Ureter (tissue), 1 donor: ENCODE results near the gene CNIH4. TPM values are rescaled to one million over a fixed set of nuclear protein-coding genes. Genes with fewer than 3 reads are reported as not detected.
"Not testable (repeated sequence)": the region's sequence is repeated elsewhere in the genome, so short reads cannot be mapped to it uniquely, and the experiment has no call there.

Source experiments
- DNase-seq: peaks from one replicate; pipeline ENCODE4 v3.0.0-alpha.2; 2020; ENCODE audit warnings: low spot score
- total RNA-seq: library from RNA; stranded (reverse); gene quantifications from one replicate; pipeline ENCODE4 v1.2.4, GENCODE V29; 2023
- donor health status: DM: yes; HTN: yes; CAD: no.

The CNIH4 gene
- 53.8 TPM for total RNA-seq

DNA sequence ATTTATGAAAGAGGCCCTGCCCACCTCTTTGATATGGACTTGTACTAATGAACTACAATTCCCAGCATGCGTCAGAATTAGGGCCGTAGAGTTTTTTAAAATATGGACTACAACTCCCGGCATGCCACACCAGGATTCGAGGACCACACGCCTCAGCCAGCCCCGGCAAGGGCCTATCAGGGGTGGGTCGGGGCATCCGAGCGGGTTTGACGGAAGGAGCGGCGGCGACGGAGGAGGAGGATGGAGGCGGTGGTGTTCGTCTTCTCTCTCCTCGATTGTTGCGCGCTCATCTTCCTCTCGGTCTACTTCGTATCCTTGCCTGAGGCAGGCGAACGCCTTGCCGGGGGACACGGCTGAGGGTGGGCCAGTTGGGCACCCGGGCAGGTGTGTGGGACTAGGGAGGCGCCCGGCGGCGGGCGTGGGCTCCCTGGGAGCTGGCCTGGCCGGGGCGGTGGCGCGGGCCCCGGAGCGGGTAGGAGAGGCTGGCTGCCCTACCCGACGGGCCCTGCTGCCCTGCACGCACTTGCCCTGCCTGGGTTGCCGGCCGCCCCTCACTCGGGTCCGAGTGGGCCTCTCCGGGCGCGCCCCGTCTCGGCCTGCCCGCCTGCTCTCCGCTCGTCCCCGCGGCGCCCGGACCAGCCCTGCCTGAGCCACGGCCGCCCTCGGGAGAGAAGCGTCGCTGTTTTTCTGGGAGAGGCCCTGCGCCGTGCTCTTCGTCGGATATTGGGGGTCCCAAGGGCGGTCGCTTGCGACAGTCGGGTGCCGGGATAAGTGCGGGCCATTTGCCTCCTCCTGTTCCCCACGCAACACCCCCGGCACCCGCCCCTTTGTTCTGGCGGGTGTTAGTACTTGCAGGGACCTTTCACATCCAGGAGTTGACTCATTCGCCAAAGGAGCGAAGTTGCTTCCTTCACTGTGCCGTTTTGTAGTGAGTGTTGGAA, at the start of gene CNIH4:
TSS of gene CNIH4 (plus strand) at position 195 of the 941 bp plus-strand sequence. CDS start at position 241, 46 bp downstream.
- DNase-seq = peak; percentile 94

DNA sequence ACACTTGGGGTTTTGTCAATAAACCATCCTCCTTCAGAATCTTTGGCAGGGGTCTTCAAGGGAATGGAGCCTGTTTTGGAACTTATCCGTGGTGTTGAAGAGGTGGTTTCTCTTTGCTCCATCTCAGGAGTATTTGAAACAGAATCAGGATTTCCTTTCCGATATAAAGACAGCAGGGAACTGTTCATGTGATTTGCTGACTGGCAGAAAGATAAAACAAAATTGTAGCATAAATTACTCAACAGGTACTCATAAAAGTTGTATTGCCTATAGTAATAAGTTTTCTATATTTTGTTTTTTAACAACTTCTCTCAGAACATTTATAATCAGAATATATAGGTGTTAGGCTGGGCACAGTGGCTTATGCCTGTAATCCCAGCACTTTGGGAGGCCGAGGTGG, 48.6 kb upstream of the CNIH4 start:
- DNase-seq = no peak

DNA sequence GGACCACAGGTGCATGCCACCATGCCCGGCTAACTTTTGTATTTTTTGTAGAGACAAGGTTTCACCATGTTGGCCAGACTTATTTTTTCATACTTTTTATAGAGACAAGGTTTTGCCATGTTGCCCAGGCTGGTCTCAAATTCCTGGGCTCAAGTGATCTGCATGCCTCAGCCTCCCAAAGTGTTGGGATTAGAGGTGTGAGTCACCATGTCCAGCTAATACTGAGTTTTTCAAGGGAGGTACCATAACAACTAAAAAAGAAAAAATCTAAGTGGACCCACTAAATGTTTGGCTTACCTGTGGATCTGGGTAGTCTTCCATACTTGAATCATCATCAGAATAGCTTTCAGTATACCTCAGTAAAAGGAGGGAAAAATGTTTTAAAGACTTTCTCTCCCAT, 45.2 kb upstream of the CNIH4 start:
- not testable (repeated sequence) for DNase-seq

DNA sequence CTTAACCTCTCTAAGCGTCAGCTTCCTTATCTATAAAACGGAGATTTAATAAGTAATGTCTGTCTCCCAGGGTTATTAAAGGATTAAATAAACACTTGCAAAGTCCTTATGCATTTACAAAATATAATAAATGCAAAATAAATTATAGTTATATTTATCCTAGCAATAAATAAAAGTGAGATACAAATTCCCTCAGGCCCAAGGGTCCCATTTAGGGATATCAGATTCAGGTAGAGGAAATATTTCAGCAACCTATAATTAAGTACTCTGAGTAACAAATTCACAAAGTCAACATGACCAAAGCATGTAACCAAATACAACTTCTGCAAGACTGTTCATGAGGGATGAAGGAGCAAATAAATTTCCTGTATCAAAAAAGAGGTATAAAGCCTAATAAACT, 44.7 kb upstream of the CNIH4 start:
- DNase-seq = no peak

DNA sequence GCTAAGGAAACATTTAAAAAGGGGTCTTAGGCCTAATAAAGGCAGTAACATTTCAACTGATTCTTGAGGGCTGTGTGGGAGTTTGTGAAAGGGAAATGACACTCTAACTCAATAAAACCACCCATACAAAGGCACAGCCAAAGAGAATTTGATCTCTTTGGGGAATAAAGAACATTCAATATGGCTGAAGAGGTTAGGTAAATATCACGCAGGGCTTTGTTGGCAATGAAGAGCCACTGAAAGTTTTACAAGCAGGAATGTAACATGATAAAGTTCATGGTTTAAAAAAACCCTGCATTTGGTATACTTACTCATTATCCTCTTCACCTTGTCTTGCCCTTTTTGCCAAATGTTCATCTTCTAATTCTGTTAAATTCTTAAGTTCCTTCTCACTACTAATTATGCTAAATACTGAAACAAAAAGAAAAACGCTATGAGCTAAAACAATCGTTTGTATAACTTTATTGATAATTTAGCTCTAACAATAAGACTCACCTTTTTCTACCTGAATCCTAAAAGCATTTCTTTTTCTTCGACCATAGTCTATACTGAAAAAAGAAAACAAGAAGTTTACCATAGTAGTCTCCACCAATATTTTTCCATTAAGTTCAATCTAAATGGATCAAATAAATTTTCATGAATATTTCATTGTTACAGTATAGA, 39.2 kb upstream of the CNIH4 start:
- no peak for DNase-seq

DNA sequence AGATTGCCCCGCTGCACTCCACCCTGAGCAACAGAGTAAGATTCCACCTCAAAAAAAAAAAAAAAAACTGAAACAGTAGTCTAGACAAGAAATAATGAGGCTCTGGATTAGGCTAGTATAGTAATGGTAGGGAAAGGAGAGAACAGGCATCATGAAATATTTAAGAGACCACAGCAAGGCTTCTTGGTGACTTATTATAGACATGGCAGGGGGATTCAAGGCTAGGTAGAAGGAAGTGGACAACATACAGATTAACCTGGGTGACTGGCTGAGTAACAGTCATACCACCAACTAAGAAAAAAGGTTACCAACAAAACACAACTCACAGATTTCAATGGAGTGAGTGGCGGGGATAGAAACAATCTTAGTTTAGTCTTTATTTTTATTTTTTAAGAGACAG, 35.0 kb upstream of the CNIH4 start:
- no peak for DNase-seq

DNA sequence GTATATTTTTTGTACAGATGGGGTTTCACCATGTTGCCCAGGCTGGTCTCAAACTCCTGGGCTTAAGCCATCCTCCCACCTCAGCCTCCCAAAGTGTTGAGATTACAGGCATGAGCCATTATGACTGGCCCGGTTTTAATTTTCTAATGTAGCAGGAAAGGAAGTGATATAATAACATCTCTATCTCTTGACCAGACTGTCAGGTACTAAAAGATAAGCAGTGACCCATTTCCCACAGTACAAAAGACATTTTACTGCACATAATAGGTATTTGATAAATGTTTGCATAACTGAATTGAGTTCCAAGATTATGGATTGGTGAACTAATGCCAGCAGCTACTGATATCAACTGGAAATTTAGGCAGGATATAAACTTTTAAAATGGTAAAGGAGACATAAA, 30.7 kb upstream of the CNIH4 start:
- no peak for DNase-seq

DNA sequence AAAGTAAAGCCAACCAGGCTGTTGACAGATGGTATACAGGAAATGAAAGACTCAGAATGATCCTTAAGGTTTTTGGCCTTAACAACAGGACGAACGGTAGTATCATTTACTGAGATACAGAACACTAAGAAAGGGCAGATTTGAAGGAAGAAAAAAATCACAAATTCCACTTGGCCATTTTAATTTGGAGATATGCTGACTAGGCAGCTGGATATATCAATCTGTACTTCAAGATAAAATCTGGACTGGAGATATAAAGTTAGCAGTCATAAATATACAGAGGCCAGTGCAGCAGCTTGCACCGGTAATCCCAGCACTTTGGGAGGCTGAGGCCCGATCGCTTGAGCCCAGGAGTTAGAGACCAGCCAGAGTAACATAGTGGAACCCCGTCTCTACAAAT, 28.0 kb upstream of the CNIH4 start:
- DNase-seq = no peak

DNA sequence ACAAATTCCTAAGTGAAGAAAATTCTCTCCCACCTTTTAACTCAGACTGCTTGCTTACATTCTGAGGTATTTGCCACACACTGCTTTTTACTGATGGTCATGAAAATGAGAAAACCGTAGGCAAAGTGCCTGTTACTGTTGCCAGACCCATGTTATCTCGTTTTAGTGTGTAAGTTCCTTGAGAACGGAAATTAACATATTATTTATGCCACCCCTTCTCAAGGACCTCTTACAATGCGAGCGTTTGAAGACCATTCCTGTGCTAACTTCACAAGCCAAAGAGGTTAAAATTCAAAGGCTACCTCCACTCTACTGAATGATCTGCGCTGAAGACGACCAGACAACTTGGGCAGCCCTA, 27.2 kb upstream of the CNIH4 start:
- DNase-seq = no peak

DNA sequence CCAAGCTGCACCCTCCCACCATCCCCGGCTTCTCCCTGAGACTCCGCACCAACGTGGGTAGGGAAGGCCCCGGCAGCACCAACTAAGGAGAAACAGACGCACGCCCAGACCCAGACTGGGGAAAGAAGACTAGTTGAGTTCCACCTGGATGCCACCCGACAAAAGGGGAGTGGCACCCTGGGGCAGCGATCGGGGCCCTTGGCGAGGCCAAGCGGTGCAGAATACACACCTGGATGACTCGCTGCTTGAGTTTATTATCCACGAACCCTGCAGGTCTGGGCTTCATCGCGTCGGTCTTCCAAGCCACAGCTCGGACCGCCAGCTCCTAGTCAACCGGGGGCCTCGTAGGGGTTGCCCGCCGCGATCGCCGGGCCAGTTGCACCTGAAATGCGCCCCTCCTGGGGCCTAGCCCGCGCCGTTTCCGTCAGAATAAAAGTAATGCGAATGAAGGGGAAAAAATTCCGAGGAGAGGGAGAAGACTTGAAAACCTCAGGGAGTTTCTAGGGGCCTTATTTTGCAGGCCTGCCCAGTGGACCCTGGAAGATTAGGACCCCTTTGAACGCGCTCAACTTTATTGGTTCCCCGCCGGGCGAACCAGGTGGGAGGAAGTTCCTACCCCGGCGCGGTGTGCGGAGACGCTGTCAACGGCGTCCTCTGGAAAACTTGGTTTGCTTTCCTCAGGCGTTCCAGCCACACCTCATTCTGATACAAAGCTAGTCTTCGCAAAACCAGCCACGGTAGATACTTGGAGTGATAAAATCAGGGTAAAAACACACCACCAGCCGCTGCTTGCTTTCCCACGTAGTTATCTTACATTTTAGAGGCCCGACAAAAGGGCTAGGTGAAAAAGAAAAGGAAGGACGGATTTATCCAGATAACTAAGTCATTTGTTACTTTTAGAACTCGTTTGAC, 26.6 kb upstream of the CNIH4 start, which contains the start of gene NVL:
TSS of gene NVL (minus strand) at position 331 of the 912 bp plus-strand sequence. CDS start at position 286, 45 bp downstream.
- peak; percentile 87 for DNase-seq

DNA sequence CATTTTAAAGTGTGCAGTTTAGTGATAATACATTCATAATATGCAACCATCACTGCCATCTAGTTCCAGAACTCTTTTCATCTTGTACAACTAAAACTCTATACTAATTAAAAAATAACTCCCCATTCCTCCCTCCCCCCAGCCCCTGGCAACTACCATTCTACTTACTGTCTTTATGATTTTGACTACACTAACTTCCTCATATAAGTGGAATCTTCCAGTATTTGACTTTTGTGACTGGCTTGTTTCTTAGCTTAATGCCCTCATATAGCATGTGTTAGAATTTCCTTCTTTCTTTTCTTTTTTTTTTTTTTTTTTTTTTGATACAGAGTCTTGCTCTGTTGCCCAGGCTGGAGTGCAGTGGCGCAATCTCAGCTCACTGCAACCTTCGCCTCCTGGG, 25.4 kb upstream of the CNIH4 start:
- no peak for DNase-seq

DNA sequence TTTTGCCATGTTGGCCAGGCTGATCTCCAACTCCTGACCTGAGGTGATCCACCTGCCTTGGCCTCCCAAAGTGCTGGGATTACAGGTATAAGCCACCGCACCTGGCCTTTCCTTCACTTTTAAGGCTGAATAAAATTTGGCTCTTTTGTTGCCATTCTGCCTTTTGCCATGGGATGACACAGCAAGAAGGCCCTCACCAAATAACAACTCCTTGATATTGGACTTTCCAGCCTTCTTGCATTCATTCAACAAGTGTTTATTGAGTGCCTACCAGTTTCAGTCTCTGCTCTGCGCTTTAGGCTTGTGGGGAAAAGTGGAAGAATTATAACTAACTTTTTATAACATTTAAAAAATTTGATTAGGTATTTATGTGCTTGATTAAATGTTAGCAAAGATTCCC, 24.9 kb upstream of the CNIH4 start:
- DNase-seq = no peak

DNA sequence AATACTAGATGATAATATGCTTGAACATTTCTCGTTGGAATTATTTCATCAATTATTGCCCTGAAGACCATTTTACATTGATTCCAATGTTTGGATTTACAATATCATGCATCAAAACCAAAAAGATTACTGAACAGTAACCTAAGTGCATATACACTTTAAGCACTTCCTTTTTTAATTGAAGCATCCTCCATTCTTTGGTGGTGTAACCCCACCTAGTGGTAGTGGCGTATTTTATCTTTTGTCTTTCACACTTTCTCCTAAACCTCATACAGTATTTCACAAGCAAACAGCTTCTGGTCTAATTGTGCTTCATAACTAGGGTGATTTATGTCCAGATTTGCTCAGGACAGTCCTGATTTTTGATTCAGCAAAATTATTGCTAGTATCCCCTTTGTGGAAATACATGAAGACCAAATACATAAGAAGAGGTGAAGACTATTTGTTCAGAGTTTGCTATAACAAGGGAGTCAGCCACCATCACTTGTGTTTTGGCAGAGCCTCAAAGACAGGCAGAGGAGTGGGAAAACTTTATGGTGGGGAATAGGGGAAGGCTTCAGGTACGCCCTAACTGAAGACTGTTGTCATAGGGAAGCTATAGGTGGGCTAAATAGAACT, 23.3 kb upstream of the CNIH4 start:
- DNase-seq = no peak

DNA sequence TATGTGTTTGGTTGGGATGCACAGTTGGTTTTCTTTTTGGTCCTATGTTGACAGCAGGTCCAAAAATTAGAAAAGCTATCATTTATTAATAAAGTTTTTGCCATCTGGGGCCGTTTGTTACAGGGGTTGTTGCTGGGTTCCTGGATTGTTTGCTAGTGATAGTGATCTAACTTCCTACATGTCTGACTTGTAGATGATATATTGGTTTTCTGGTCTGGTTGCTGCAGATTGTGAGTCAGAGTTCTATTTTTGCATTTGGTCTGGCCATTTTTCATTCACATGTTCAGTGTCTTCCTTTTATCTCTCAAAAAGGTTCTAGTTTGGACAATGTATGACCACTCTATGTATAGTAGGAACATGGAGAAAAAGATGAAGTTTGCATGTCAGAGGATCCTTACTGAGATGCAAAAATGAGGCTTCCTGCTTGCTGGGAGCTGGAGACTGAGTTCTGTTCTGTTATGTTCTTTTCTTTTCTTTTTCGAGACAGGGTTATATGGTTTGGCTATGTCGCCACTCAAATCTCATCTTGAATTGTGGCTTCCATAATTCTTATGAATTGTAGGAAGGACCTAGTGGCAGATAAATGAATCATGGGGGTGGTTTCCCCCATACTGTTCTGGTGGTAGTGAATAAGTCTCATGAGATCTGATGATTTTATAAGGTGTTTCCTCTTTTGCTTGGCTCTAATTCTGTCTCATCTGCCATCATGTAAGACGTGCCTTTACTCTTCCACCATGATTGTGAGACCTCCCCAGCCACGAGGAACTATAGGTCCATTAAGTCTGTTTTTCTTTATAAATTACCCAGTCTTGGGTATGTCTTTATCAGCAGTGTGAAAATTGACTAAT, 22.5 kb upstream of the CNIH4 start:
- DNase-seq = no peak

DNA sequence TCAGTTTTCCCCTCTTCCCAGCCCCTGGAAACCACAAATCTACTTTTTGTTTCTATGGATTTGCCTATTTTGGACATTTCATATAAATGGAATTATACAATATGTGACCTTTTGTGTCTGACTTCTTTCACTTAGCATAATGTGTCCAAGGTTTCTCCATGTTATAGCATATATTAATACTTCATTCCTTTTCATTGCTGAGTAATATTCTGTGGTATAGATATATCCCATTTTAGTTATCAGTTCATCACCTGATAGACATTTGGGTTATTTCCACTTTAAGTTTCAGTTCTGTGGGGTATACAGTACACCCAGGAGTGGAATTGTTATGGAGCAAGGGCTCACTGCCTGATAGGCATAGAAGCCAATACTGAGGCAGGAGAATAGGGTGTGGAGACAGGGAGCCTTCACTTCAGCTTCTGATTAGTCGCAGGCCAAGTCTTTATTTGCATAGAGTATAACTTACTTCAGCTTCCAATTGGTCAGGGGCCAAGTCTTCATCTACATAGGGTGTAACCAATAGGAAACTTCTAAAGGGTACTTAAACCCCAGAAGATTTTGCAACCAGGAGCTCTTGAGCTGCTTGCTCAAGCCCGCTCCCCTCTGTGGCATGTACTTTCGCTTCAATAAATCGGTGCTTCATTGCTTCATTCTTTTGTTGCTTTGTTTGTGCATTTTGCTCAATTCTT, 18.4 kb upstream of the CNIH4 start:
- no peak for DNase-seq

DNA sequence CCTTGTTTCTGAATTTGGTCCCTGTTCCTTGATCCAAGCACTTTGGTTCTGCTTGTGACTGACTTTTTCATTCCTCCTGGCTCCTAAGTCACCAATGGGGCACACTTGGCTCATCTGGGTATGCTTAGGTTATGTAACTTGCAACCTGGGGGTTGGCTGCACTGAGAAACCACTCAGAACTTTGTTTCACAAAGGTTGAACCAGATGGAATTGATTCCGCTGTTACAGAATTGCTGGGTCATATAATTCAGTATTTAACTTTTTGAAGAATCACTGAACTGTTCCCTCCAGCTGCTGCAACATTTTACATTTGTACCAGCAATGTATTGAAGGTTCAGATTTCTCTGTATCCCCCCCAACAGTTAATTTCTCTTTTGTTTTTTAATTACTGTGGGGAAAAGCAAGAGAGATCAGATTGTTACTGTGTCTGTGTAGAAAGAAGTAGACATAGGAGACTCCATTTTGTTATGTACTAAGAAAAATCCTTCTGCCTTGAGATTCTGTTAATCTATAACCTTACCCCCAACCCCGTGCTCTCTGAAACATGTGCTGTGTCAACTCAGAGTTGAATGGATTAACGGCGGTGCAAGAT, 17.1 kb upstream of the CNIH4 start:
- no peak for DNase-seq

DNA sequence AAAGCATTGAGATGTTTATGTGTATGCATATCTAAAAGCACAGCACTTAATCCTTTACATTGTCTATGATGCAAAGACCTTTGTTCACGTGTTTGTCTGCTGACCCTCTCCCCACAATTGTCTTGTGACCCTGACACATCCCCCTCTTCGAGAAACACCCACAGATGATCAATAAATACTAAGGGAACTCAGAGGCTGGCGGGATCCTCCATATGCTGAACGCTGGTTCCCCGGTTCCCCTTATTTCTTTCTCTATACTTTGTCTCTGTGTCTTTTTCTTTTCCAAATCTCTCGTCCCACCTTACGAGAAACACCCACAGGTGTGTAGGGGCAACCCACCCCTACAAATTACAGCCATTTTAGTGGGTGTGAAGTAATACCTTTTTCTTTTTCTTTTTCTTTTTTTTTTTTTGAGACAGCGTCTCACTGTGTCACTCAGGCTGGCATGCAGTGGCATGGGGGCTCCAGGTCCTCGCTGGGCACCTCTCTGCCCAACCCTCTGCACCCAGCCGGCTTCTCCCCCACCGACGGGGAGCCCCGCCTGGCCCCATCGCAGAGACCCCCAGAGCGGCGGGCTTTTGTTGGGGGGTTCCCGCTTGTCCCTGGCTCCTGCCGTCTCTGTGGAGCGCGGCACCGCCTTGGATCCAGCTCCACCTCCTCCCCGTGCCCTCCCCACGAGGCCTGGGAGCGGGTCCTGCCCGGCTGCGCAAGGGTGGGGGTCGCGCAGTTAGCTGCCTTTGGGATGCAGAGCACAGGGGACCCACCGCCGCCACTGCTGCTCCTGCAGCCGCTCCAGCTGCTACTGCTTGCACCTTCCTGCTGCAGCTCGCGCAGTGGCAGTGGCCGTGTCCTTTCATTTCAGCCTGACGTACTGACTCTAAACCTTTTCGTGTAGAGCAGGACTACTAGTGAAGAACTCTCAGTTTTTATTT, 16.0 kb upstream of the CNIH4 start:
- DNase-seq = not testable (repeated sequence)

DNA sequence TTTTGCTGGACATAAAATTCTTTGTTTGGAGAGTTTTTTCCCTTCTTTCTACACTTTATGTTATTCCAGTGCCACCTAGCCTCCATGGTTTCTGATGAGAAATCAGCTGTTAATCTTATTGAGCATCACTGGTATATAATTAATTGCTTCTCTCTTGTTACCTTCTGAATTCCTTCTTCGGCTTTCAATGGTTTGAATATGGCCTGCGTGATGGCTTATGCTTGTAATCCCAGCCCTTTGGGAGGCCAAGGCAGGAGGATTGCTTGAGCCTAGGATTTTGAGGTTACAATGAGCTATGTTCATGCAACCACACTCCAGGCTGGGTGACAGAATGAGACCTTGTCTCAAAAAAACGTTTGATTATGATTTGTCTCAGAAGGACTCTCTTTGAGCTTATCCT, 13.0 kb upstream of the CNIH4 start:
- no peak for DNase-seq
